Breast epithelium (tissue), 3 donors: ENCODE measurements around the gene POMGNT1.

Experiments
- POLR2A ChIP-seq: fragments of 450-650 bp; IDR thresholded peaks from one replicate; pipeline ENCODE4 v1.6.1; 2016; ENCODE audit warnings: antibody characterized with exemption, mild to moderate bottlenecking, moderate library complexity
- TF ChIP-seq, protein P1 (sequence below), 3 donors: fragments of 450-650 bp; IDR thresholded peaks; one replicate each; pipeline ENCODE4 v1.5.1; 2016 to 2017; ENCODE audit warnings: antibody characterized with exemption in 3 of 3, mild to moderate bottlenecking in 3 of 3, moderate library complexity in 3 of 3

DNA sequence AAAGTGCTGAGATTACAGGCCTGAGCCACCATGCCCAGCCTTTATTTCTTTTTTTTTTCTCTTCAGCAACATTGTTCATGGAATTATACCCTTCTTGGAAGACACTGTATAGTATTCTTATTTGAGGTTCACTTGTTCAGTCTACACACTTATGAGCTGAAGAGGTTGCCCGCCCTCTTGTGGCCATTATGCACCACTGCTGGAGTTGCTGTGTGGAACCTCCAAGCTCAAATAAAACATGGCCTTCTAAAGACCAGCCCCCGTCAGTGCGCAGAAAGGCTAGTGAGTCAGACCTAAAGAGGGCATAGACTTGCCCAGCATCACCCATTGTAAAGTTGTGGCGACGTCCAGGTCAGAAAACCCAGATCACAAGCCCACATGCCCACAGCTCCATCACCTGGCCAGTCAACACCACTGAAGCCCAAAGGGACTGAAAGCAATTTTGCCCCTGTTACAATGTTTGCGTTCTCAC lies 25.3 kb upstream of the POMGNT1 start:
- TF ChIP-seq POLR2A, result no peak
- TF ChIP-seq, protein P1, sequence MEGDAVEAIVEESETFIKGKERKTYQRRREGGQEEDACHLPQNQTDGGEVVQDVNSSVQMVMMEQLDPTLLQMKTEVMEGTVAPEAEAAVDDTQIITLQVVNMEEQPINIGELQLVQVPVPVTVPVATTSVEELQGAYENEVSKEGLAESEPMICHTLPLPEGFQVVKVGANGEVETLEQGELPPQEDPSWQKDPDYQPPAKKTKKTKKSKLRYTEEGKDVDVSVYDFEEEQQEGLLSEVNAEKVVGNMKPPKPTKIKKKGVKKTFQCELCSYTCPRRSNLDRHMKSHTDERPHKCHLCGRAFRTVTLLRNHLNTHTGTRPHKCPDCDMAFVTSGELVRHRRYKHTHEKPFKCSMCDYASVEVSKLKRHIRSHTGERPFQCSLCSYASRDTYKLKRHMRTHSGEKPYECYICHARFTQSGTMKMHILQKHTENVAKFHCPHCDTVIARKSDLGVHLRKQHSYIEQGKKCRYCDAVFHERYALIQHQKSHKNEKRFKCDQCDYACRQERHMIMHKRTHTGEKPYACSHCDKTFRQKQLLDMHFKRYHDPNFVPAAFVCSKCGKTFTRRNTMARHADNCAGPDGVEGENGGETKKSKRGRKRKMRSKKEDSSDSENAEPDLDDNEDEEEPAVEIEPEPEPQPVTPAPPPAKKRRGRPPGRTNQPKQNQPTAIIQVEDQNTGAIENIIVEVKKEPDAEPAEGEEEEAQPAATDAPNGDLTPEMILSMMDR (IDR thresholded peaks at IDR 0.05), result peak; percentile 84 to 87 (median 84)
